ENCODE results near the gene ZMAT3.

ZMAT3 gene

DNA sequence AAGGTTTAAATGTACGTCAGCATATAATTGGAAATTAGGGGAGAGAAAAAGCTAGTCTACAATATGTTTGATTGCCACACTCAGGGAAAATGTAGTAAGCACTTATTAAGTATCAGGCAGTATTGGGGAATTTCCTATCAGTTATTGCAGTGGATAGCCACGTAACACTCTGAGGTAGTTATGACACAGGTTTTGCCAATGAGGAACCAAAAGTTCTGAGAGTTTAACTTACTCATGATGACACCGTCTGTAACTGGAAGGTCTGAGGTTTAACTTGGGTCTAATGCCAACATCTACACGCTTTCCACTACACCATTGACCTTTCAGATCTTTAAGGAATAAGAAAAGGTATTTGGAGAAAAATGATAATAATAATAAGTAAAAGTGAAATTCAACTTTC is 89.5 kb downstream of the ZMAT3 start:
- H3K36me3 ChIP-seq: no peaks in the 10 kb centered on the region
- no peaks in the 10 kb centered on the region for H3K9me3 ChIP-seq
- DNase-seq: no peak
- no peak for TF ChIP-seq CTCF (IDR thresholded peaks at IDR 0.05; ENCODE audit: low read depth, low read length)
- H3K4me1 ChIP-seq: no peaks in the 10 kb centered on the region
- H3K27me3 ChIP-seq: no peaks in the 10 kb centered on the region
- no peak overlapping the region for H3K4me3 ChIP-seq (ENCODE audit: low read depth, low read length)

DNA sequence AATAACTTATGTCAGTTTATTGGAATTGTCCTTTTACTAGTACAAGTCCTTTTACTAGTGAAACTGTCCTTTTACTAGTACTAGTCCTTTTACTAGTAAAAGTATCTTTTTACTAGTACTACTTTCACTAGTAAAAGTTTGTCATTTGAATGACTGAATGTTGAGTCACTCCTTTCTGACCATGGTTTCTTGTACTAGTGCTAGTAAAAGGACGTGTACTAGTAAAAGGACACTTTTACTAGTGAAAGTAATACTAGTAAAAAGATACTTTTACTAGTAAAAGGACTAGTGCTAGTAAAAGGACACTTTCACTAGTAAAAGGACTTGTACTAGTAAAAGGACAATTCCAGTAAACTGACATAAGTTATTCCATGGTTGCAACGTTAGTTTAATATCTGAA is 96.3 kb downstream of the ZMAT3 start:
- DNase-seq: no peak
- H3K9me3 ChIP-seq: no peaks in the 10 kb centered on the region

GRCh38 chr3:178971614-178972013 is 100.0 kb downstream of the ZMAT3 start:
- no peaks in the 10 kb centered on the region for H3K27me3 ChIP-seq
- no peak overlapping the region for H3K4me3 ChIP-seq (ENCODE audit: low read depth, low read length)
- H3K4me1 ChIP-seq: no peaks in the 10 kb centered on the region
- DNase-seq: no peak
- TF ChIP-seq CTCF (IDR thresholded peaks at IDR 0.05; ENCODE audit: low read depth, low read length): no peak
- no peaks in the 10 kb centered on the region for H3K9me3 ChIP-seq
- no peaks in the 10 kb centered on the region for H3K36me3 ChIP-seq

More for the DNA sequence above, 96.3 kb downstream of the ZMAT3 start:
- no peaks in the 10 kb centered on the region for H3K27me3 ChIP-seq
- no peaks in the 10 kb centered on the region for H3K36me3 ChIP-seq
- TF ChIP-seq CTCF (IDR thresholded peaks at IDR 0.05; ENCODE audit: low read depth, low read length): no peak
- H3K4me3 ChIP-seq (ENCODE audit: low read depth, low read length): no peak overlapping the region
- H3K4me1 ChIP-seq: no peaks in the 10 kb centered on the region

- H3K9me3 ChIP-seq: no peaks in the 10 kb centered on the region
- no peaks in the 10 kb centered on the region for H3K27me3 ChIP-seq
- TF ChIP-seq CTCF (IDR thresholded peaks at IDR 0.05; ENCODE audit: low read depth, low read length): no peak
- no peaks in the 10 kb centered on the region for H3K4me1 ChIP-seq
- no peak for DNase-seq
- no peak overlapping the region for H3K4me3 ChIP-seq (ENCODE audit: low read depth, low read length)
- no peaks in the 10 kb centered on the region for H3K36me3 ChIP-seq
Observed at GRCh38 chr3:178969004-178969700, 102.5 kb downstream of the ZMAT3 start.

Measured in BE2C (cell line).